DND-41 (cell line): ENCODE measurements around the gene TMEM45A.

Experiments
- ATAC-seq: fragments of 200-7000 bp; cut with Tn5 transposase; 3 replicates; pipeline ENCODE4 v1.9.1; 2021; ENCODE audit warnings: low read depth; ENCODE audit not compliant: insufficient read depth
- DNase-seq: peaks from one replicate; pipeline ENCODE4 v3.0.0-alpha.2; 2020
- H2AFZ ChIP-seq: 2 replicates; pipeline ENCODE4 v1.6.0; 2012; ENCODE audit warnings: low read depth, low read length
- H3K27ac ChIP-seq: 2 replicates; pipeline ENCODE4 v1.5.1; 2012; ENCODE audit warnings: low read length, inconsistent platforms
- H3K27me3 ChIP-seq: fragments of 200-600 bp; sonication (generic); 2 replicates; pipeline ENCODE4 v1.6.0; 2012; ENCODE audit warnings: low read length, mild to moderate bottlenecking, inconsistent platforms; ENCODE audit not compliant: insufficient read depth, poor library complexity
- H3K36me3 ChIP-seq: 2 replicates; pipeline ENCODE4 v1.5.1; 2012; ENCODE audit warnings: low read length, inconsistent platforms; ENCODE audit not compliant: insufficient read depth
- H3K4me1 ChIP-seq: 2 replicates; pipeline ENCODE4 v1.5.1; 2012; ENCODE audit warnings: mild to moderate bottlenecking, low read length; ENCODE audit not compliant: insufficient read depth
- H3K4me2 ChIP-seq: 2 replicates; pipeline ENCODE4 v1.6.0; 2012; ENCODE audit warnings: mild to moderate bottlenecking, moderate library complexity, low read length, inconsistent platforms; ENCODE audit not compliant: insufficient read depth
- H3K4me3 ChIP-seq, 2 experiments: fragments of 200-600 bp in 1 of 2; shearing (Covaris generic) in 1 of 2; 2 replicates each; pipeline ENCODE4 v1.5.1; 2012 to 2016; ENCODE audit warnings: inconsistent platforms in 2 of 2, low read length in 2 of 2, mild to moderate bottlenecking in 2 of 2, low read depth in 1 of 2, moderate library complexity in 1 of 2
- H3K79me2 ChIP-seq: 2 replicates; pipeline ENCODE4 v1.6.0; 2012; ENCODE audit warnings: low read length, inconsistent platforms; ENCODE audit not compliant: insufficient read depth
- H3K9ac ChIP-seq: 2 replicates; pipeline ENCODE4 v1.6.0; 2012; ENCODE audit warnings: low read depth, mild to moderate bottlenecking, inconsistent platforms, low read length, moderate library complexity
- H3K9me3 ChIP-seq: 2 replicates; pipeline ENCODE4 v1.5.1; 2012; ENCODE audit warnings: low read length, moderate library complexity, mild to moderate bottlenecking, inconsistent platforms; ENCODE audit not compliant: insufficient read depth, severe bottlenecking
- H4K20me1 ChIP-seq: 2 replicates; pipeline ENCODE4 v1.6.0; 2012; ENCODE audit warnings: low read length; ENCODE audit not compliant: insufficient read depth
- EZH2 ChIP-seq: IDR thresholded peaks from 3 replicates; pipeline ENCODE4 v1.6.1; 2012; ENCODE audit warnings: borderline replicate concordance, low read depth, mild to moderate bottlenecking, moderate library complexity, low read length, inconsistent platforms; ENCODE audit not compliant: severe bottlenecking
- TF ChIP-seq, protein P1 (sequence below): IDR thresholded peaks from 2 replicates; pipeline ENCODE4 v1.5.1; 2012; ENCODE audit warnings: borderline replicate concordance, low read length, moderate library complexity, mild to moderate bottlenecking; ENCODE audit not compliant: poor library complexity, severe bottlenecking; ENCODE audit errors: extremely low read depth

Gene TMEM45A

DNA sequence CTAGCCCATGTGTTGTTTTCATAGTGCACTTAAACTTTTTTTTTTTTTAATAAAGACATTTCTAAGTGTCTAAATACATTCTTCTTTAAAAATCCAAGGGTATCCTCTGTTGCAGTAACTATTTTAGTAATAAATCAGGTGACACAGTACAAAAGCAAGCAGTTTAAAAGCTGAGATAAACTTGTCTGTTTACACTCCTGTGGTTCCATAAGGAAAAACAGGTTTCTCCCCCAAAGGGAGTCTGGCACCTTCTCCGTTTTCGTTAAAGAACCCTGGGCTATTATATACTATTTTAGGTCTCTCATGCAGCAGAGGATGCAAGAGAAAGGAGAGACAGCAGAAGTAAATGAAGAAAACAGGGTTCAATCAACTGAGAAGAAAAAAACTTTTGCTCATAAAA is 43.2 kb upstream of the TMEM45A start:
- Histone ChIP-seq H3K4me1 (no peaks in the 10 kb centered on the region), H3K36me3 (no peaks in the 10 kb centered on the region), H3K27ac (no peak overlapping the region), H3K9me3 (peaks cover under 1% of the 10 kb centered on the region), H4K20me1 (no peaks in the 10 kb centered on the region), H3K79me2 (no peaks in the 10 kb centered on the region), H3K4me2 (no peak overlapping the region), H3K9ac (no peak overlapping the region), H3K27me3 (no peaks in the 10 kb centered on the region), H2AFZ (no peak overlapping the region), H3K4me3 (no peak overlapping the region)
- DNase-seq (no peak), ATAC-seq (no peak)
- TF ChIP-seq, protein P1, sequence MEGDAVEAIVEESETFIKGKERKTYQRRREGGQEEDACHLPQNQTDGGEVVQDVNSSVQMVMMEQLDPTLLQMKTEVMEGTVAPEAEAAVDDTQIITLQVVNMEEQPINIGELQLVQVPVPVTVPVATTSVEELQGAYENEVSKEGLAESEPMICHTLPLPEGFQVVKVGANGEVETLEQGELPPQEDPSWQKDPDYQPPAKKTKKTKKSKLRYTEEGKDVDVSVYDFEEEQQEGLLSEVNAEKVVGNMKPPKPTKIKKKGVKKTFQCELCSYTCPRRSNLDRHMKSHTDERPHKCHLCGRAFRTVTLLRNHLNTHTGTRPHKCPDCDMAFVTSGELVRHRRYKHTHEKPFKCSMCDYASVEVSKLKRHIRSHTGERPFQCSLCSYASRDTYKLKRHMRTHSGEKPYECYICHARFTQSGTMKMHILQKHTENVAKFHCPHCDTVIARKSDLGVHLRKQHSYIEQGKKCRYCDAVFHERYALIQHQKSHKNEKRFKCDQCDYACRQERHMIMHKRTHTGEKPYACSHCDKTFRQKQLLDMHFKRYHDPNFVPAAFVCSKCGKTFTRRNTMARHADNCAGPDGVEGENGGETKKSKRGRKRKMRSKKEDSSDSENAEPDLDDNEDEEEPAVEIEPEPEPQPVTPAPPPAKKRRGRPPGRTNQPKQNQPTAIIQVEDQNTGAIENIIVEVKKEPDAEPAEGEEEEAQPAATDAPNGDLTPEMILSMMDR = no peak
- no peak for TF ChIP-seq EZH2

DNA sequence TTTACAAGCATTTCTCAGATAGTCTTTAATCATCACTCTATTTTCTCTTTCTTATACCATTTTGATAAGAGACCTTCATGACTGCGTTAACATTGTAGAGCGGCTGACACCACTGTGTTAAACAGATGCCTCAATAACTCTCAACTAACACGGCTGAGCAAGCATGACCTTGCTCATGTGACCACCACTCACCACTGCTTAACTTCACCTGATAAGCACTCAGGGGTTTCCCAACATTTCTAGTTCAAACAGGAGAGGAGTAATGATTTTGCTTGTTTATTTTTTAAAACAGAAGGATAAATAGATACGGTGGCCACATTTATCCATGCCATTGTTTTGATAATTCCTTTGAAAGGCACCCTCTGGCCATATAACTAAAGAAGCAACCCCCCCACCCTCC is 37.7 kb upstream of the TMEM45A start:
- Histone ChIP-seq H3K36me3 (no peaks in the 10 kb centered on the region), H2AFZ (no peak overlapping the region), H3K79me2 (no peaks in the 10 kb centered on the region), H3K9ac (no peak overlapping the region), H3K4me3 (no peak overlapping the region), H3K9me3 (no peaks in the 10 kb centered on the region), H4K20me1 (no peaks in the 10 kb centered on the region), H3K4me2 (no peak overlapping the region), H3K27me3 (no peaks in the 10 kb centered on the region), H3K4me1 (no peaks in the 10 kb centered on the region), H3K27ac (no peak overlapping the region)
- TF ChIP-seq EZH2 = no peak
- TF ChIP-seq, protein P1 = no peak
- no peak for ATAC-seq
- DNase-seq = no peak

DNA sequence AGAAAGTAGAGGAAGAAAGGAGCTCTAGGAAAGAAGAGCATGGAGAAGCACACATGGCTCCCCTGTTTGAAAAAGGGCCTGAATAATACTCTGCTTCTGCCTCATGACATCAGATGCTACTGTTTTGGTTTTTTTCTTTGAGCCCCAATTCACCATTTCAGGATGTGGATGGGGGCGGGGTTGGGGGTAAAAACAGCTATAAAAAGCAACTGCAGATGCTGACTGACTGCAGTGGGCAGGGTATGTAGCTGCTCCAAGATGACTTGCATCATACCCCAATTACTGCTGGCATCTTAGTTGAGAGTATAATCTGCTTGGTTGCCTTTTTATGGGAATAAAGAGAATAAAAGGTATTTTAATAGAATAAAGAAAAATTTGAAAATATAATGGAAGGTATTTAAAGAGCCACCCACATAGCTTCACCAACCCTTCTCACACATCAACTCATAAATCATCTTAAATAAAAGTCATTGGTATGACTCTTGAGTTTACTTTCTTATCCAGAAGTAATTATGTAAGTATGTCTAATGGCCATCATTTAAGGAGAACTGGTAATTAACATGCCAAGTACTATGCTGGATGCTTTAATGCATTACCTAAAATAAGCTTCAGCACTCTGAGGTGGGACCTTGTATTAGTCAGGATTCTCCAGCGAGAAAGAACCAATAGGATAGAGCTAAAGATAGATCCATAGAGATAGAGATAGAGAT is 36.4 kb upstream of the TMEM45A start:
- no peak overlapping the region for H3K9ac ChIP-seq
- DNase-seq = peak; percentile 29
- no peaks in the 10 kb centered on the region for H3K27me3 ChIP-seq
- no peak for TF ChIP-seq EZH2
- peak; percentile 54; the same call in 2 of the 3 replicates for ATAC-seq
- H3K4me2 ChIP-seq = no peak overlapping the region
- H3K79me2 ChIP-seq = no peaks in the 10 kb centered on the region
- no peaks in the 10 kb centered on the region for H3K4me1 ChIP-seq
- no peak overlapping the region for H3K27ac ChIP-seq
- H2AFZ ChIP-seq = no peak overlapping the region
- no peak overlapping the region for H3K4me3 ChIP-seq
- H3K36me3 ChIP-seq = no peaks in the 10 kb centered on the region
- H3K9me3 ChIP-seq = no peaks in the 10 kb centered on the region
- no peaks in the 10 kb centered on the region for H4K20me1 ChIP-seq

DNA sequence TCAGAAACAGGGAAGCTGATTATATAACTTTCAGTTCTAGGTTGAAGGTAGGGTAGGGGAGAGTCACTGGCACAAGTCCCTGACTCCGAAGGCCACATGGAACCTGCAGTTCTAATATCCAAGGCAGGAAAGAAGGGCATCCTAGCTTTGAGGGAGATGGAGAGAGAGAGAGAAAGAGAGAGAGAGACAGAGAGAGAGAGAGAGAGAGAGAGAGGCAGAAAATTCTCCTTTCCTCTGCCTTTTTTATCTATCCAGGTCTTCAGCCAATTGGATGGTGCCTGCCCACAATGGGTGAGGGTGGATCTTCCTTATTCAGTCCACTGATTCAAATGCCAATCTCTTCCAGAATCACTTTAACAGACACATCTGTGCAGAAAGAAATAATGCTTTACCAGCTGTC is 35.7 kb upstream of the TMEM45A start:
- Histone ChIP-seq H3K27ac (no peak overlapping the region), H3K27me3 (no peaks in the 10 kb centered on the region), H3K4me1 (no peaks in the 10 kb centered on the region), H3K4me2 (no peak overlapping the region), H4K20me1 (no peaks in the 10 kb centered on the region), H2AFZ (no peak overlapping the region), H3K36me3 (no peaks in the 10 kb centered on the region), H3K9ac (no peak overlapping the region), H3K4me3 (no peak overlapping the region), H3K79me2 (no peaks in the 10 kb centered on the region), H3K9me3 (no peaks in the 10 kb centered on the region)
- no peak for ATAC-seq
- TF ChIP-seq, protein P1 = no peak
- no peak for TF ChIP-seq EZH2
- no peak for DNase-seq
